ENCODE results near the gene CD33. TPM values are rescaled to one million over a fixed set of nuclear protein-coding genes. Genes with fewer than 3 reads are reported as not detected.

Gene CD33
- total RNA-seq, 1 donor from 2014 or later, result not detected

DNA sequence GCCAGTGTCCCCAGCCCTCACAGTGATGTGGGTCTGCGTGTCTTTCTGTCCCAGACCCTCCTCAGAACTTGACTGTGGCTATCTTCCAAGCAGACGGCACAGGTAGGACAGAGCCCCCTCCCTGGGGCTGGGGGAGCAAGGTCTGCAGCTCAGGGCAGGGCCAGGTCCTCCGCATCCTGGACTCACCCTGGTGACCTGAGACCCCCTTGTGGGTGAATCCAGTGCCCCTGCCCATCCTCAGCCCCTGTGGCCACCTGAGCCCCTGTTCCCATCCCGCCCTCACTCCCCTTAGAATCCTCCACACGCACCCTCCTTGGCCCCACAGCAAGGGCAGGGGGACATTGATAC, 39.0 kb upstream of the CD33 start:
- H3K9me3 Mint-ChIP-seq, result no peaks in the 10 kb centered on the region
- no peak overlapping the region for H3K4me3 Mint-ChIP-seq
- H3K27ac Mint-ChIP-seq (ENCODE audit: unreplicated experiment), result no peak overlapping the region
- DNase-seq (ENCODE audit: low read depth, low spot score), result no peak
- H3K27me3 Mint-ChIP-seq (ENCODE audit: low read depth), result peaks cover 11% of the 10 kb centered on the region
- TF ChIP-seq CTCF (conservative IDR thresholded peaks at IDR 0.05), result no peak
- no peaks in the 10 kb centered on the region for H3K36me3 Mint-ChIP-seq (ENCODE audit: low read depth)
- no peaks in the 10 kb centered on the region for H3K4me1 Mint-ChIP-seq

GRCh38 chr19:51186323-51186722, 38.6 kb upstream of the CD33 start:
- TF ChIP-seq CTCF (conservative IDR thresholded peaks at IDR 0.05), result no peak
- DNase-seq (ENCODE audit: low read depth, low spot score), result no peak
- no peak overlapping the region for H3K4me3 Mint-ChIP-seq
- no peaks in the 10 kb centered on the region for H3K4me1 Mint-ChIP-seq
- no peaks in the 10 kb centered on the region for H3K9me3 Mint-ChIP-seq
- no peaks in the 10 kb centered on the region for H3K36me3 Mint-ChIP-seq (ENCODE audit: low read depth)
- H3K27me3 Mint-ChIP-seq (ENCODE audit: low read depth), result peaks cover 13% of the 10 kb centered on the region
- H3K27ac Mint-ChIP-seq (ENCODE audit: unreplicated experiment), result no peak overlapping the region

- no peaks in the 10 kb centered on the region for H3K36me3 Mint-ChIP-seq (ENCODE audit: low read depth)
- no peaks in the 10 kb centered on the region for H3K4me1 Mint-ChIP-seq
- H3K27ac Mint-ChIP-seq (ENCODE audit: unreplicated experiment), result no peak overlapping the region
- no peaks in the 10 kb centered on the region for H3K9me3 Mint-ChIP-seq
- no peak for TF ChIP-seq CTCF (conservative IDR thresholded peaks at IDR 0.05)
- H3K4me3 Mint-ChIP-seq, result no peak overlapping the region
- peaks cover 14% of the 10 kb centered on the region for H3K27me3 Mint-ChIP-seq (ENCODE audit: low read depth)
- DNase-seq (ENCODE audit: low read depth, low spot score), result no peak
Observed at GRCh38 chr19:51187395-51188226, 37.3 kb upstream of the CD33 start.

DNA sequence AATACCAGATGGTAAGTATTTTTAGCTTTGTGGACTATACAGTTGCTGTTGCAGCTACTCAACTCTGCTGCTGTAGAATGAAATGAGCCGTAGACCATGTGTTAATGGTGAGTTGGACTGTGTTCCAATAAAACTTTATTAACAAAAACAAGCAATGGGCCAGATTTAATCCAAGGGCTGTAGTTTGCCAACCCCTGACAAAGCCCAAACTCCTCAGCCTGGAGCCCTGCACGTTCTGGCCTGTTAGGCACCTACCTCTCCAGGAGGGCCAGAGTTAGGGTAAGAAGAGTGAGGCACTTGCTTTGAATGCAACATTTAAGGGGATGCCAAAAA, 36.7 kb upstream of the CD33 start:
- H3K36me3 Mint-ChIP-seq (ENCODE audit: low read depth), result no peaks in the 10 kb centered on the region
- H3K27me3 Mint-ChIP-seq (ENCODE audit: low read depth), result peaks cover 14% of the 10 kb centered on the region
- TF ChIP-seq CTCF (conservative IDR thresholded peaks at IDR 0.05), result no peak
- no peak overlapping the region for H3K27ac Mint-ChIP-seq (ENCODE audit: unreplicated experiment)
- no peak for DNase-seq (ENCODE audit: low read depth, low spot score)
- no peaks in the 10 kb centered on the region for H3K4me1 Mint-ChIP-seq
- no peaks in the 10 kb centered on the region for H3K9me3 Mint-ChIP-seq
- no peak overlapping the region for H3K4me3 Mint-ChIP-seq

GRCh38 chr19:51192689-51193088, 32.2 kb upstream of the CD33 start:
- no peak for DNase-seq (ENCODE audit: low read depth, low spot score)
- Mint-ChIP-seq H3K36me3 (ENCODE audit: low read depth) (no peaks in the 10 kb centered on the region), H3K27me3 (ENCODE audit: low read depth) (peaks cover 13% of the 10 kb centered on the region), H3K4me3 (no peak overlapping the region), H3K4me1 (no peaks in the 10 kb centered on the region), H3K9me3 (no peaks in the 10 kb centered on the region), H3K27ac (ENCODE audit: unreplicated experiment) (no peak overlapping the region)
- TF ChIP-seq CTCF (conservative IDR thresholded peaks at IDR 0.05), result no peak
